HepG2 (cell line): Measurements from ENCODE around the gene TGM1. TPM values are rescaled to one million over a fixed set of nuclear protein-coding genes. Genes with fewer than 3 reads are reported as not detected.

Experiments used
- CAMTA2 ChIP-seq: sonication (generic); formaldehyde crosslinking; IDR thresholded peaks from 2 replicates; pipeline ENCODE4 v1.4.0; 2020; ENCODE audit warnings: mild to moderate bottlenecking, missing genetic modification reagents, borderline replicate concordance
- ELF4 ChIP-seq: sonication (generic); formaldehyde crosslinking; IDR thresholded peaks from 2 replicates; pipeline ENCODE4 v1.5.0; 2020; ENCODE audit warnings: missing genetic modification reagents, mild to moderate bottlenecking, moderate library complexity, borderline replicate concordance
- MAX ChIP-seq: IDR thresholded peaks from 2 replicates; pipeline ENCODE4 v1.6.1; 2012; ENCODE audit warnings: inconsistent platforms
- MEF2D ChIP-seq: sonication (generic); formaldehyde crosslinking; IDR thresholded peaks from 2 replicates; pipeline ENCODE4 v1.5.1; 2020; ENCODE audit warnings: mild to moderate bottlenecking, missing genetic modification reagents
- NBN ChIP-seq: fragments of 450-650 bp; conservative IDR thresholded peaks from 2 replicates; pipeline ENCODE4 v1.6.1; 2017
- NFIB ChIP-seq: sonication (generic); formaldehyde crosslinking; IDR thresholded peaks from 2 replicates; pipeline ENCODE4 v1.9.0; 2021; ENCODE audit warnings: missing genetic modification reagents, mild to moderate bottlenecking, borderline replicate concordance
- PAF1 ChIP-seq: IDR thresholded peaks from 2 replicates; pipeline ENCODE4 v1.6.1; 2016; ENCODE audit warnings: missing genetic modification reagents, missing compliant biosample characterization
- PHF5A ChIP-seq: IDR thresholded peaks from one replicate; pipeline ENCODE4 v1.6.1; 2018; ENCODE audit warnings: low read depth, missing genetic modification reagents; ENCODE audit not compliant: unreplicated experiment
- POLR2G ChIP-seq: fragments of 200-400 bp; formaldehyde crosslinking; IDR thresholded peaks from 2 replicates; pipeline ENCODE4 v1.6.1; 2018; ENCODE audit warnings: mild to moderate bottlenecking, low read depth, low read length, moderate library complexity
- SALL1 ChIP-seq: sonication (generic); formaldehyde crosslinking; IDR thresholded peaks from 2 replicates; pipeline ENCODE4 v1.8.0; 2022; ENCODE audit warnings: mild to moderate bottlenecking, missing genetic modification reagents
- SNAPC2 ChIP-seq: sonication (generic); formaldehyde crosslinking; IDR thresholded peaks from 2 replicates; pipeline ENCODE4 v1.8.1; 2022; ENCODE audit warnings: mild to moderate bottlenecking, missing genetic modification reagents
- U2AF1 ChIP-seq: fragments of 200-400 bp; formaldehyde crosslinking; optimal IDR thresholded peaks from 2 replicates; pipeline ENCODE3; 2017; ENCODE audit warnings: mild to moderate bottlenecking, low read depth, low read length
- ZHX2 ChIP-seq, 2 experiments: sonication (generic) in 1 of 2; formaldehyde crosslinking in 1 of 2; IDR thresholded peaks; 2 replicates each; pipeline versions ENCODE4 v1.6.1 to v1.9.0; 2014 to 2022; ENCODE audit warnings: antibody characterized with exemption in 1 of 2, borderline replicate concordance in 1 of 2, inconsistent platforms in 1 of 2, low read depth in 1 of 2, missing genetic modification reagents in 1 of 2
- ZKSCAN5 ChIP-seq: sonication (generic); formaldehyde crosslinking; IDR thresholded peaks from 2 replicates; pipeline ENCODE4 v1.5.1; 2020; ENCODE audit warnings: mild to moderate bottlenecking, missing genetic modification reagents
- ZNF138 ChIP-seq: sonication (generic); formaldehyde crosslinking; IDR thresholded peaks from 2 replicates; pipeline ENCODE4 v1.5.0; 2020; ENCODE audit warnings: mild to moderate bottlenecking, low read depth, missing genetic modification reagents
- ZNF225 ChIP-seq: sonication (generic); formaldehyde crosslinking; IDR thresholded peaks from 2 replicates; pipeline ENCODE4 v1.4.0; 2020; ENCODE audit warnings: mild to moderate bottlenecking, missing genetic modification reagents
- ZNF609 ChIP-seq: sonication (generic); formaldehyde crosslinking; IDR thresholded peaks from 2 replicates; pipeline ENCODE4 v1.4.0; 2020; ENCODE audit warnings: mild to moderate bottlenecking, missing genetic modification reagents, borderline replicate concordance
- ZNF652 ChIP-seq: IDR thresholded peaks from 2 replicates; pipeline ENCODE4 v1.6.1; 2016; ENCODE audit warnings: low read depth, borderline replicate concordance
- ZNF776 ChIP-seq: sonication (generic); formaldehyde crosslinking; IDR thresholded peaks from 2 replicates; pipeline ENCODE4 v1.4.0; 2020; ENCODE audit warnings: mild to moderate bottlenecking, missing genetic modification reagents
- polyA plus RNA-seq, 8 experiments: library from polyadenylated mRNA; depleted of rRNA in 3 of 8; stranded (reverse) in 7 of 8; unstranded in 1 of 8; fragments of >200 nt; fragmentation: Illumina TruSeq in 4 of 8; extraction: Trizol in 4 of 8; gene quantifications; 2 replicates each; pipeline versions ENCODE4 v1.2.1 to v1.2.3, GENCODE V29; 2011 to 2016; ENCODE audit warnings: low read depth in 4 of 8, missing spikeins in 1 of 8, mixed read lengths in 1 of 8; ENCODE audit not compliant: insufficient read depth in 1 of 8
- total RNA-seq, 5 experiments: library from RNA; depleted of rRNA; stranded (reverse); fragments of >200 nt; fragmentation: Illumina TruSeq; extraction: Trizol; gene quantifications; 2 replicates each; pipeline ENCODE4 v1.2.3, GENCODE V29; 2016; ENCODE audit warnings: low read depth in 1 of 5

Gene TGM1
- total and polyA plus RNA-seq, 2 of the 13 experiments (the other 11 are each of a cell fraction or from before 2014, with no cell fraction given): 3.2 to 10.6 TPM

GRCh38 chr14:24237463-24237955 lies 25.5 kb downstream of the TGM1 start (continued):
- TF ChIP-seq ZHX2 (IDR thresholded peaks at IDR 0.05; ENCODE audit: low read depth) (no peak), ZHX2 (CRISPR knock-in tag; IDR thresholded peaks at IDR 0.05; ENCODE audit: borderline replicate concordance) (no peak), ZNF138 (CRISPR knock-in tag) (no peak), ZKSCAN5 (CRISPR knock-in tag) (no peak), ZNF225 (CRISPR knock-in tag) (no peak), SNAPC2 (CRISPR knock-in tag) (no peak), MAX (no peak), NFIB (CRISPR knock-in tag) (0 out of 2 replicates have a peak, but pooled peaks have one; percentile 8), ZNF776 (CRISPR knock-in tag) (0 out of 2 replicates have a peak, but pooled peaks have one; percentile 18), NBN (no peak), MEF2D (CRISPR knock-in tag) (no peak), SALL1 (CRISPR knock-in tag) (no peak), PHF5A (CRISPR knock-in tag) (no peak), ZNF652 (no peak), CAMTA2 (CRISPR knock-in tag) (no peak), PAF1 (CRISPR knock-in tag) (no peak; the same call in 1 of the 2 replicates), ZNF609 (no peak), ELF4 (CRISPR knock-in tag) (no peak), POLR2G (0 out of 2 replicates have a peak, but pooled peaks have one; percentile 25), U2AF1 (no peak)
